OCI-LY3 (cell line): Measurements from ENCODE around the gene MTUS2.

Experiments
- EZH2phosphoT487 ChIP-seq: fragments of 200-600 bp; shearing (Covaris generic); IDR thresholded peaks from 2 replicates; pipeline ENCODE4 v1.6.1; 2018; ENCODE audit warnings: antibody characterized with exemption, mixed run types, low read depth
- TF ChIP-seq, protein P1 (sequence below): fragments of 200-600, 300-600 bp; sonication (generic); IDR thresholded peaks from 2 replicates; pipeline ENCODE4 v1.5.1; 2014; ENCODE audit warnings: antibody characterized with exemption, low read length, low read depth

DNA sequence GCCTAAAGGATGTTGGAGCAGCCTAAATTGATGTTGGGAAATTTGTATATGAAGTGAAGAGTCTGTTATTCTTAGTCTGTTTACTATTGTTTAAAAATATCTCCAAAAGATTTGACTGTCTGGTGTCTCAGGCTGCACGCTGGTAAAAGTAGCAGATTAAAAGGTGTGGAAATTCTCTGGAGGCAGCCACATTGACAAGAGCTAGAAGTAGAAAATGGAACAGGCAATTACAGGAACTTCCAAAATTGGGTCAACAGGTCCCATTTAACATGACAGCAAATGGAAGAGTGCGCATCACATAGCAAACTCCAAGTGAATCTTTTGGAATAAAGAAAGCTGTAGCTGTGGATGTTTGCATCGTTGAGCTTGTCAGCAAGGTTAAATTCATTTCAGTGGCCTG is 138.3 kb downstream of the MTUS2 start:
- TF ChIP-seq, protein P1, sequence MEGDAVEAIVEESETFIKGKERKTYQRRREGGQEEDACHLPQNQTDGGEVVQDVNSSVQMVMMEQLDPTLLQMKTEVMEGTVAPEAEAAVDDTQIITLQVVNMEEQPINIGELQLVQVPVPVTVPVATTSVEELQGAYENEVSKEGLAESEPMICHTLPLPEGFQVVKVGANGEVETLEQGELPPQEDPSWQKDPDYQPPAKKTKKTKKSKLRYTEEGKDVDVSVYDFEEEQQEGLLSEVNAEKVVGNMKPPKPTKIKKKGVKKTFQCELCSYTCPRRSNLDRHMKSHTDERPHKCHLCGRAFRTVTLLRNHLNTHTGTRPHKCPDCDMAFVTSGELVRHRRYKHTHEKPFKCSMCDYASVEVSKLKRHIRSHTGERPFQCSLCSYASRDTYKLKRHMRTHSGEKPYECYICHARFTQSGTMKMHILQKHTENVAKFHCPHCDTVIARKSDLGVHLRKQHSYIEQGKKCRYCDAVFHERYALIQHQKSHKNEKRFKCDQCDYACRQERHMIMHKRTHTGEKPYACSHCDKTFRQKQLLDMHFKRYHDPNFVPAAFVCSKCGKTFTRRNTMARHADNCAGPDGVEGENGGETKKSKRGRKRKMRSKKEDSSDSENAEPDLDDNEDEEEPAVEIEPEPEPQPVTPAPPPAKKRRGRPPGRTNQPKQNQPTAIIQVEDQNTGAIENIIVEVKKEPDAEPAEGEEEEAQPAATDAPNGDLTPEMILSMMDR = no peak
- TF ChIP-seq EZH2phosphoT487 = no peak
